Colonic mucosa (tissue), 4 donors: Measurements from ENCODE around the gene MYH15. TPM values are rescaled to one million over a fixed set of nuclear protein-coding genes. Genes with fewer than 3 reads are reported as not detected.

Source experiments
- DNase-seq: peaks from one replicate; pipeline ENCODE4 v3.0.0-alpha.2; 2020
- H3K27ac ChIP-seq: fragments of 200-600 bp; one replicate; pipeline ENCODE4 v1.8.0; 2021
- H3K27me3 ChIP-seq: fragments of 200-600 bp; one replicate; pipeline ENCODE4 v1.8.0; 2021
- H3K36me3 ChIP-seq: fragments of 200-600 bp; one replicate; pipeline ENCODE4 v1.8.0; 2021
- H3K4me1 ChIP-seq: fragments of 200-600 bp; one replicate; pipeline ENCODE4 v1.8.0; 2021; ENCODE audit warnings: mild to moderate bottlenecking
- H3K4me3 ChIP-seq: fragments of 200-600 bp; one replicate; pipeline ENCODE4 v1.8.0; 2021
- H3K9ac ChIP-seq, 2 donors: one replicate each; pipeline ENCODE4 v1.7.0; 2013; ENCODE audit warnings: control low read depth in 2 of 2, low read depth in 2 of 2, low read length in 2 of 2
- H3K9me3 ChIP-seq: fragments of 200-600 bp; one replicate; pipeline ENCODE4 v1.8.0; 2021
- intact Hi-C: fragments of 100-400 bp; cut with DNase I; formaldehyde crosslinking; loops from one replicate; pipeline ENCODE4 v1.14.1; 2022
- total RNA-seq, 2 donors: library from RNA; stranded (reverse); fragmentation: NEBNext Ultra II Directional in 1 of 2; extraction: Animal tissue kit (Norgen Biotek cat#: 25700) in 1 of 2; gene quantifications; one replicate each; pipeline ENCODE4 v1.2.1, GENCODE V29; 2021
- TF ChIP-seq, protein P1 (sequence below): fragments of 200-600 bp; IDR thresholded peaks from one replicate; pipeline ENCODE4 v1.8.0; 2022; ENCODE audit warnings: antibody characterized with exemption, mild to moderate bottlenecking
- donor health status: healthy.
- donor health status: DM: no; HTN: no; CAD: no.
- donor health status: DM: no; HTN: no; CAD: no.

Gene MYH15
- total RNA-seq, 2 donors from 2014 or later: 0.13 to 0.44 TPM

DNA sequence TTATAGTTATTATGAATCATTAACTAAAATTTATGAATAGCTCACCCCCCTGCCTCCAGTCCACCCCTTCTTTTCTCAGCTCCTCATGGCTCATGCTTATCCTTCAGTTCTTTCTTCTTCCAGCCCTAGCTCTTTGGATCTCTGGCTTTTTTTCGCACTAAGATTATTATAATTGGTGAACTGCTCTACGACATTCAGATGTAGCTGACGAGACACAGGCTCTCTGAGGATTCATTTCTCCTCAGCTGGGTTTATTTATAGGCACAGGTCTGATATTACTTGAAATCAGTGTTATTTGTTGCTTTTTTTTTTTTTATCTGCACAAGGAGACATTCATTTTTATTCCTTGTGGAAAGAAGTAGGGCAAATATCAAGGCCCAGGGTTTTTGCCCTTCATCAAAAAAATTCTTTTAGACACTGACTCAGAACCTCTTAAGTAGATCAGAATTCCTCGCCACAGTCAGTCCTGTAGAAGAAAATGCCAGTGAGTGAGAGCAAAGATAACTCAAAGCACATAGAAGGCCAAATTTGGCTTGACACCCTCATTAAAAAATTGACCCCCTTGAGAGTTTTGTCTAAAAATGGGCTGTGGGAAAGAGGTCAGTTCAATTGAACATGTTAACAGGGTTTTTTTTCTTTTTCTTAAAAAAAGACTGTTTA is 106.6 kb downstream of the MYH15 start:
- no peaks in the 10 kb centered on the region for H3K4me1 ChIP-seq
- peak overlapping the region in 1 of 2 donors; percentile 35 for H3K9ac ChIP-seq
- H3K4me3 ChIP-seq: no peak overlapping the region
- DNase-seq: no peak
- no peaks in the 10 kb centered on the region for H3K27me3 ChIP-seq
- no peaks in the 10 kb centered on the region for H3K9me3 ChIP-seq
- intact Hi-C loops: no loop called here
- H3K36me3 ChIP-seq: no peaks in the 10 kb centered on the region
- TF ChIP-seq, protein P1, sequence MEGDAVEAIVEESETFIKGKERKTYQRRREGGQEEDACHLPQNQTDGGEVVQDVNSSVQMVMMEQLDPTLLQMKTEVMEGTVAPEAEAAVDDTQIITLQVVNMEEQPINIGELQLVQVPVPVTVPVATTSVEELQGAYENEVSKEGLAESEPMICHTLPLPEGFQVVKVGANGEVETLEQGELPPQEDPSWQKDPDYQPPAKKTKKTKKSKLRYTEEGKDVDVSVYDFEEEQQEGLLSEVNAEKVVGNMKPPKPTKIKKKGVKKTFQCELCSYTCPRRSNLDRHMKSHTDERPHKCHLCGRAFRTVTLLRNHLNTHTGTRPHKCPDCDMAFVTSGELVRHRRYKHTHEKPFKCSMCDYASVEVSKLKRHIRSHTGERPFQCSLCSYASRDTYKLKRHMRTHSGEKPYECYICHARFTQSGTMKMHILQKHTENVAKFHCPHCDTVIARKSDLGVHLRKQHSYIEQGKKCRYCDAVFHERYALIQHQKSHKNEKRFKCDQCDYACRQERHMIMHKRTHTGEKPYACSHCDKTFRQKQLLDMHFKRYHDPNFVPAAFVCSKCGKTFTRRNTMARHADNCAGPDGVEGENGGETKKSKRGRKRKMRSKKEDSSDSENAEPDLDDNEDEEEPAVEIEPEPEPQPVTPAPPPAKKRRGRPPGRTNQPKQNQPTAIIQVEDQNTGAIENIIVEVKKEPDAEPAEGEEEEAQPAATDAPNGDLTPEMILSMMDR: no peak
- H3K27ac ChIP-seq: peak overlapping the region; percentile 70

GRCh38 chr3:108403198-108403597 is 107.2 kb downstream of the MYH15 start:
- no peaks in the 10 kb centered on the region for H3K27me3 ChIP-seq
- TF ChIP-seq, protein P1: no peak
- intact Hi-C loops: no loop called here
- H3K4me3 ChIP-seq: no peak overlapping the region
- no peaks in the 10 kb centered on the region for H3K9me3 ChIP-seq
- H3K9ac ChIP-seq: no peak overlapping the region
- H3K4me1 ChIP-seq: no peaks in the 10 kb centered on the region
- DNase-seq: peak; percentile 51
- no peaks in the 10 kb centered on the region for H3K36me3 ChIP-seq
- H3K27ac ChIP-seq: peak overlapping the region; percentile 70

DNA sequence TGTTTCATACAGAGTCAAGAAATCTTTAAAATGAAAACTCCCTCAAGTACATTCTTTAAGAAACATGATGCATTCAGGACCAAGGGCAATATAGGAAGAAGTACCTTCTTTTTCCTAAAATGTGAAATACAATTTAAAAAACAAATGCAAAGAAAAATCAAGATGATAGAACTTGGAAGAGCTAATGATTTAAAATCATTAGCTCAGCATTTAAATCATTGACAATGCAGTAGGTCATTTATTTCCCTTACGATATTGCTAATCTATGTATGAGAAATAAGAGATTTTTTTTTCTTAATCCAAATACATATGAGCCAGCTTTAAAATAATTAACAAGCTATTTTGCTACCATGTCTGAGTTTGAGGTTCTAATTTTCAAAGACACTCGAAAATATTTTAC is 108.6 kb downstream of the MYH15 start:
- H3K9ac ChIP-seq: no peak overlapping the region

DNA sequence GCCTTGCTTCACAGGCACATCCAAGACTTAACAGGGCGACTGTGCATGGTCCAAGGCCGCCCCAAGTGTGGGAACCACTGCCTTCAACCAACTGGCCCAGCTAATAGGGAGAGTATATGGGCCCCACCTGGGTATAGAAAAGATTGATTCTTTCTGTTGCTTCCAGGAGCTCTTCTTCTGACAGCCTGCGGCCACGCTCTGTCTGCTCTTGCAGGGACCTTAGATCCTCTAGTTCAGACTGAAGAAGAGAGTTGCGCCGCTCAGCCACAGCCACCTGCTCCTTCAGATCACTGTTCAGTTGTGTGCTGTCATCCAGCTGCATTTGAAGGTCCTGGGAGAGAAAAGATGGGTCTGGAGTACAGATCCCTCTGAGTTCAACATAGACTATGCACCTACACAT is 111.9 kb downstream of the MYH15 start:
- H3K27me3 ChIP-seq: no peaks in the 10 kb centered on the region
- DNase-seq: no peak
- TF ChIP-seq, protein P1: no peak
- H3K36me3 ChIP-seq: no peaks in the 10 kb centered on the region
- no peaks in the 10 kb centered on the region for H3K4me1 ChIP-seq
- intact Hi-C loops: no loop called here
- no peaks in the 10 kb centered on the region for H3K9me3 ChIP-seq
- no peak overlapping the region for H3K27ac ChIP-seq
- H3K9ac ChIP-seq: no peak overlapping the region
- H3K4me3 ChIP-seq: no peak overlapping the region

More for the DNA sequence above, 108.6 kb downstream of the MYH15 start:
- TF ChIP-seq, protein P1: no peak
- Histone ChIP-seq H3K27me3 (no peaks in the 10 kb centered on the region), H3K4me1 (no peaks in the 10 kb centered on the region), H3K27ac (no peak overlapping the region), H3K4me3 (no peak overlapping the region), H3K9me3 (no peaks in the 10 kb centered on the region), H3K36me3 (no peaks in the 10 kb centered on the region)
- no peak for DNase-seq
- intact Hi-C loops: no loop called here

GRCh38 chr3:108396336-108396735 is 114.1 kb downstream of the MYH15 start:
- H3K4me1 ChIP-seq: no peaks in the 10 kb centered on the region
- intact Hi-C loops: no loop called here
- H3K36me3 ChIP-seq: no peaks in the 10 kb centered on the region
- DNase-seq: no peak
- TF ChIP-seq, protein P1: no peak
- no peak overlapping the region for H3K4me3 ChIP-seq
- no peaks in the 10 kb centered on the region for H3K27me3 ChIP-seq
- H3K27ac ChIP-seq: no peak overlapping the region
- H3K9me3 ChIP-seq: no peaks in the 10 kb centered on the region
- H3K9ac ChIP-seq: no peak overlapping the region
